Measurements from ENCODE around the gene NUPR2. TPM values are rescaled to one million over a fixed set of nuclear protein-coding genes. Genes with fewer than 3 reads are reported as not detected.

NUPR2 gene
- total and polyA plus RNA-seq, 2 of the 8 experiments (the other 6 are each of a cell fraction or from before 2014, with no cell fraction given), result not detected

DNA sequence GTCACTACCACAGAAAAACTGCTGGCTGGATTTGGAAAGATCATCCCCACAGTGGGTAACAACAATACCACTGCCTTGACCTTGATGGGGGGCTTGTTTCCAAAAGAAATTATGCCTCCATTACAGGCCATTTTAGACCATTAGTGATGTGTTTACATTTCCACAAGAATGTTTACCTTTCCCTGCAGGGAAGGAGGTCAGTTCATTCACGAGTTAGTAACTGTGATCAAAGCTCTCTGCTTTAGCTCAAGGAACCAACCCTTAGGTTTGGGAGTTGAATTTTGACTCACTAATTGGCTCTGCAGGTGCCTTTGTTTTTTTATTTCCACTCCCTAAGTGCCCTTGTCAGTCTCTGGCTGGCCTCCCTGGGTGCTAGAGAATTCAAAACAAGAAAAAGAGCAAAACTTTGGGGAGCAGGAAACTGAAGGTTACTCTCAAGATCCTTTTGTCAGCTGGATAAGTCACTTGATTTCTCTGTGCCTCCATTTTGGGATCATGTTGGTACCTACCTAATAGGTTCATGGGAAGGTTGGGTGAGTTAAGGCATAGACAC lies 41.1 kb upstream of the NUPR2 start:
- H3K18ac ChIP-seq (ENCODE audit: extremely low read depth, low read length), result no peak overlapping the region
- H3K23me2 ChIP-seq (ENCODE audit: low read depth, low read length), result no peaks in the 10 kb centered on the region
- H2BK20ac ChIP-seq (ENCODE audit: low read length), result no peak overlapping the region
- H4K8ac ChIP-seq (ENCODE audit: extremely low read depth, insufficient read depth, low read length), result no peak overlapping the region
- no peak overlapping the region for H3K4me3 ChIP-seq (ENCODE audit: extremely low read depth in 1 of 4, insufficient read depth in 2 of 4, low read depth in 3 of 4, low read length in 4 of 4)
- no peaks in the 10 kb centered on the region for H3K79me2 ChIP-seq (ENCODE audit: control insufficient read depth in 1 of 2, insufficient read depth in 2 of 2, low read length in 2 of 2)
- no peak overlapping the region for H4K5ac ChIP-seq (ENCODE audit: insufficient read length, low read depth, low read length)
- H3K27me3 ChIP-seq (replicated peaks in 1 of 4; ENCODE audit: control insufficient read depth in 3 of 4, extremely low read depth in 1 of 4, insufficient read depth in 3 of 4, low read length in 3 of 4), result no peaks in the 10 kb centered on the region
- WGBS, 2 experiments (ENCODE audit: extremely low coverage in 1 of 2, insufficient coverage in 1 of 2, insufficient read length in 1 of 2, insufficient replicate concordance in 2 of 2, low coverage in 1 of 2, low lambda C conversion rate in 2 of 2, missing lambda C conversion rate in 1 of 2), result 69% methylated on average over 1 of the region's 1 CpG; no CpG with 5 or more reads in 1 of the 2 experiments
- no peak overlapping the region for H3K4me2 ChIP-seq (ENCODE audit: insufficient read depth in 1 of 2, low read depth in 2 of 2, low read length in 2 of 2)
- no peaks in the 10 kb centered on the region for H3K4me1 ChIP-seq (replicated peaks in 1 of 4; ENCODE audit: control insufficient read depth in 3 of 4, insufficient read depth in 4 of 4, low read length in 3 of 4)
- no peak overlapping the region for H3K14ac ChIP-seq (ENCODE audit: insufficient read length)
- ChIA-PET CTCF (ENCODE audit: partially characterized antibody) (no interaction called here), POLR2A (ENCODE audit: partially characterized antibody) (no interaction called here)
- H3K9ac ChIP-seq (replicated peaks in 1 of 4; ENCODE audit: extremely low read depth in 1 of 4, low read depth in 3 of 4, low read length in 3 of 4), result no peak overlapping the region
- no peak overlapping the region for H2BK5ac ChIP-seq (ENCODE audit: low read depth, low read length)
- H3K36me3 ChIP-seq (ENCODE audit: control insufficient read depth in 2 of 4, insufficient read depth in 4 of 4, low read length in 3 of 4), result no peaks in the 10 kb centered on the region
- TF ChIP-seq, protein P1, sequence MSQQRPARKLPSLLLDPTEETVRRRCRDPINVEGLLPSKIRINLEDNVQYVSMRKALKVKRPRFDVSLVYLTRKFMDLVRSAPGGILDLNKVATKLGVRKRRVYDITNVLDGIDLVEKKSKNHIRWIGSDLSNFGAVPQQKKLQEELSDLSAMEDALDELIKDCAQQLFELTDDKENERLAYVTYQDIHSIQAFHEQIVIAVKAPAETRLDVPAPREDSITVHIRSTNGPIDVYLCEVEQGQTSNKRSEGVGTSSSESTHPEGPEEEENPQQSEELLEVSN (IDR thresholded peaks at IDR 0.05), result no peak
- TF ChIP-seq ASH2L (IDR thresholded peaks at IDR 0.05; ENCODE audit: low read length) (no peak), SP4 (IDR thresholded peaks at IDR 0.05; ENCODE audit: low read length) (no peak), TCF12 (IDR thresholded peaks at IDR 0.05; ENCODE audit: low read depth, low read length) (no peak), HDAC6 (IDR thresholded peaks at IDR 0.05; ENCODE audit: low read depth, low read length) (no peak), MAFK (IDR thresholded peaks at IDR 0.05; ENCODE audit: low read depth, low read length) (no peak), TBP (IDR thresholded peaks at IDR 0.05; ENCODE audit: low read depth, low read length) (no peak), RAD21 (IDR thresholded peaks at IDR 0.05 in 1 of 2, conservative IDR thresholded peaks at IDR 0.05 in 1 of 2; ENCODE audit: low read depth in 2 of 2, low read length in 2 of 2) (no peak)
- no peaks in the 10 kb centered on the region for H4K20me1 ChIP-seq (replicated peaks in 1 of 2; ENCODE audit: control insufficient read depth in 1 of 2, insufficient read depth in 2 of 2, low read length in 2 of 2)
- H4K91ac ChIP-seq (replicated peaks; ENCODE audit: insufficient read length, low read length), result no peak overlapping the region
- H3K27ac ChIP-seq (ENCODE audit: low read depth, low read length), result no peak overlapping the region
- FAIRE-seq, result no peak
- H3K4ac ChIP-seq (replicated peaks; ENCODE audit: insufficient read length, low read depth, low read length), result no peak overlapping the region
- H2BK120ac ChIP-seq (replicated peaks; ENCODE audit: low read depth, low read length), result no peak overlapping the region
- H2AK5ac ChIP-seq (ENCODE audit: low read depth, low read length), result no peak overlapping the region
- H3K79me1 ChIP-seq (ENCODE audit: low read depth, low read length), result no peaks in the 10 kb centered on the region
- no peak overlapping the region for H3K23ac ChIP-seq (ENCODE audit: insufficient read length)
- no peak overlapping the region for H3K56ac ChIP-seq (replicated peaks; ENCODE audit: insufficient read length, low read depth, low read length)
- no peak overlapping the region for H2AFZ ChIP-seq (ENCODE audit: low read length)
- no peak overlapping the region for H2BK12ac ChIP-seq (ENCODE audit: low read depth, low read length)
- no peak overlapping the region for H2BK15ac ChIP-seq (ENCODE audit: low read length)
- no peak for DNase-seq (ENCODE audit: low read depth in 1 of 2, low spot score in 2 of 2)
- H3K9me3 ChIP-seq (ENCODE audit: insufficient read depth in 2 of 2, low read depth in 1 of 2, low read length in 1 of 2), result peaks cover 35 to 88% of the 10 kb centered on the region in 2 experiments

Measured in H1 (cell line).